ENCODE measurements around the gene ZNF587.
"Not testable (repeated sequence)": the region's sequence is repeated elsewhere in the genome, so short reads cannot be mapped to it uniquely, and the experiment has no call there.

Gene ZNF587

DNA sequence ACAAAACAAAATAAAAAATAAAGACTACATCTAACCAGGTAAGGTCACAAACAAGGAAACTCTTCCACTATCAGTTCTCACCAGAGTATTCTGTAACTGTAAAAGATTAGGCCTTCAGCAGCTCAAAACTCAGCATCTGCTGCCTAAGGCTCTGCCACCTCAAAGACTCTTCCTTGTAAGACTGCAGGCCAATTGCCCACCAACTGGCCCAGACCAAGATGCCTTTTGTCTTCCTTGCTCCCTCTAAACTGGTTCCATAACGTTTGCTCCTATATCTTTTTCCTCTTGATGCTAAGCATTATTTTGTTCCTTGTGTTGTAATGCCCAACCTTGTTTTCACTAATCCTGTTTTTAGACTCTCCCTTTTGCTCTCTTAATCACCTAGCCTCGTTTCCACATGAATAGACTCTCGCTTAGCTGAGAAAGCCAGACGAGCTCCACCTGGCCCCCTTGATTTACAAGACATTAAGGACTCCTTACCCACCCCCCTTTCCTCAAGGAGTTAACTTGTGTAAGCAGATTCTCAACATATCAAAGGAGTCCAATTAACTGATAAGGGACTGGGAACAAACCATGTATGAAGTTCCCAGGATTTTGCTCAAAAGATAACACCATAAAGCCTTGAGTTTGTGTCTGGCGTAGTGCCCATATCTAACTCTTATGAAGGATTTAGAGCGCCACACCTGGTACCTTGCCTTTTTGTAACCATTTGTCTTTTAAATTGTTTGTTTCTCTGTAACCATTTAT lies 37.7 kb downstream of the ZNF587 start:
- no peak for DNase-seq (ENCODE audit: low read depth in 2 of 2)

DNA sequence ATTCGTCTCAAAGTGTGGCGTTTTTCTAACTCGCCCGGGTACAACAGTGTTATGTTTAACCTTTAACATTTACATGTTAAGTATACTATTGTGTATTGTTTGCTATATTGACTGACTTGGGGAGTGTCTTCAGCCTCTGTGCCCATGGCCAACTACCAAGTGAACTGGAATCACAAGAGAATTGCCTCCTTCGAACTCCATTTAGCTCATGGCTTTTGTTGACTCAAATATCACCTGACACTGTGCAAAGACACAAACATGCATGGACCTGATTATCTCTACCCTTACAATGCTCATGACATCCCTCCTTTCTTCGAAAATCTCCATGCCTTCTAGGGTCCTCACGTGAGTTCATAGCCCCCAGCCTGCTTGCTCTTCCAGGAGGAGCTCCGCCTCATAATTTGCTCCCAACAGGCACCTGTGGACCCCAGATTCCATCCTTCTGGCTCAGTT lies 38.5 kb downstream of the ZNF587 start:
- no peak for DNase-seq (ENCODE audit: low read depth in 2 of 2)

DNA sequence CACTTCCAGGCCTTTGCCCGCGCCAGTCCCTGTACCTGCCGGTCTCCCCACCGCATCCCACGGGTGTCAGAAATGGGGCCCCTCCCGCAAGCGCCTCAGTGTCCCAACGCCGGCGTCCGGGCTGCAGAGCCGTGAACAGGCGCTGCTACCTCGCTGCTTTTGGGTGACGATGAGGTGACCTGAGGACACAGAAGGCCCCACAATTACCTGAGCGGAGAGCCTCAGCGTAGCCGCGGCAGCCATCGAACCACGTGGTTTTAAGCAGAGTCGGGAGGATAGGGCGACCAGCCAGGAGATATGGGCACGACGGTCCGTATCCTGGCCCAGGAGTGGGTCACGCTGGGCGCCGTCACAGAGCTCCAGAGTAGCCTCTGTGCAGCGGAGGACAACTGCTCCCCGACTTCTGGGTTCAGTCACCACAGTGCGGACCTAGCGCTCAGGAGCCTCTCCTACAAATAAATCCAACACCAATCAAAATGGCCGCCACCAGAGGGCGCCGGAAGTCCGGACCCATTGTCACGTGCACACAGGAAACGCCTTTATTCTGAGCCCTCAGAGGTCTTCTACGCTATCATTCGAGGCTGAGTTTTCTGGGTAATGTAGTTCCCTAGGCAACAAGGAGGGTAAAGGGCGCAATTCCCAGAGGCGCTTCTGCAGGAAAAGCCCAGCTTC lies 39.0 kb downstream of the ZNF587 start, which contains the start of gene ZNF814:
Gene ZNF814, minus strand, starts transcription at position 478 of the 672 bp plus-strand sequence. Its CDS starts 235 bp downstream, at position 243.
- peak; percentile 66 to 79 for DNase-seq (ENCODE audit: low read depth in 2 of 2)

DNA sequence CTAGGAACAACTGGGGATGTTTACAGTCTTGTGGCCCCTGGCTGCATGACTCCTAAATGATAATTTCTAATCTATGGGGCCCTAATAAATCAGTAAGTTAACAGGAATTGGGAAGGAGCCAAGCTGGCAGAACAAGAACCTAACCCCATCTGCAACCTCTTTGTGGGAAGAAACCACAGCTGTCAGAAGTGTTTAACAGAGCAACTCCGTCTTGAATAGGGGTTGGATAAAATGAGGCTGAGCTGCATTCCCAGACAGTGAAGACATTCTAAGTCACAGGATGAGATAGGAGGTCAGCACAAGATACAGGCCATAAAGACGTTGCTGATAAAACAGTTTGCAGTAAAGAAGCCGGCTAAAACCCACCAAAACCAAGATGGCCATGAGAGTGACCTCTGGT lies 41.0 kb downstream of the ZNF587 start:
- DNase-seq (ENCODE audit: low read depth in 2 of 2) = not testable (repeated sequence)

DNA sequence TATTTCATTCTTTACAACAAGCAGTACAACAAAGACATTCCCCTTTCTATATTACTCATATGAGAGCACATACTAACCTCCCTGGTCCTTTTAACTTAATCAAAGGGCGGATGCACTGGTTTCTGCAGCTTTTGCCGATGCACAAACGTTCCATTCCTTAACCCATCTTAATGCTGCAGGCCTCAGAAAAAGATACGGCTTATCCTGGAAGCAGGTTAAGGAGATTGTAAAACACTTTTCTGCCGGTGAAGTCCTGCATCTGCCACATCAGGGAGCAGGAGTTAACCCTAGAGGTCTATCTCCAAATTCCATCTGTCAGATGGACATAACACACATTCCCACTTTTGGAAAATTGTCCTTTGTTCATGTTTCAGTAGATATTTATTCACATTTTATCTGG lies 50.7 kb downstream of the ZNF587 start:
- no peak for DNase-seq (ENCODE audit: low read depth in 2 of 2)

DNA sequence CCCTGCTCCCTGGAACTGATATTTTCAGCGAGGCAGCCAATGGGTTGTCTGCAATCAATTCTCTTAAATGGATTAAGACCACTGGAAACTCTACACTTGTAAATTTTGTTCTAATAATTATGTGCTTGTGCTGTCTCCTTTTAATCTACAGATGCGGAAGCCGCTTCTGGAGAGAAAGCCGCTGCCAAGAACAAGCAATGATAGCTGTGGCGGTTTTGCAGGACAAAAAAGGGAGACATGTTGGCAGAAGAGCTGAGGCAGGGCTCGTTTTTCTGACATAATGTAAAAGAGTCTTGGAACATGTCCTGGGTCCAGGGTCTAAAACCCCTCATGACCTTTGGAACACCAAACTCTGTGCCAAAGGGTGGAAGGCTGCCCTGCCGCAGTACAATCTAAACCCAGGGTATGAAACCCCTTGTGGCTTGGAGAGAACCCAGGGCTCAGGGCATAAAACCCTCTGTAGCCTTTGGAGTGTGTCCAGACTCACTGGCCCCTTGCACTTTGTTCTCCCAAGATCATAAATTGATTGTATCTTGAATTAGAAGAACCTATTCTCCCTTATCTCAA lies 54.0 kb downstream of the ZNF587 start:
- no peak for DNase-seq (ENCODE audit: low read depth in 2 of 2)

DNA sequence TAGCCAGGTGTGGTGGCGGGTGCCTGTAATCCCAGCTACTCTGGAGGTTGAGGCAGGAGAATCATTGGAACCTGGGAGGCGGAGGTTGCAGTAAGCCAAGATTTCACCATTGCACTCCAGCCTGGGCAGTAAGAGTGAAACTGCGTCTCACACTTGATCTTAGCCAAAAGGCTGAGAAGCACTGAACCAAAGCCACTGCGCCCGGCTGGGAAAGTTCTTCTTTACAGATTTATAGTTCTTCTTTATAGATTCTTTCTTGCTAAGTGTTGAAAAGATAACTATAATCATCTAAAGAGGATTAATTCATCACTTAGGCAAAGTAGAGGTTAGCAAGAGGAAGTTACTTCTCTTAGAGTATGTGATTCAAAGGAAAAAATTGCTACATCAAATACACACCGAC lies 55.6 kb downstream of the ZNF587 start:
- no peak for DNase-seq (ENCODE audit: low read depth in 2 of 2)

DNA sequence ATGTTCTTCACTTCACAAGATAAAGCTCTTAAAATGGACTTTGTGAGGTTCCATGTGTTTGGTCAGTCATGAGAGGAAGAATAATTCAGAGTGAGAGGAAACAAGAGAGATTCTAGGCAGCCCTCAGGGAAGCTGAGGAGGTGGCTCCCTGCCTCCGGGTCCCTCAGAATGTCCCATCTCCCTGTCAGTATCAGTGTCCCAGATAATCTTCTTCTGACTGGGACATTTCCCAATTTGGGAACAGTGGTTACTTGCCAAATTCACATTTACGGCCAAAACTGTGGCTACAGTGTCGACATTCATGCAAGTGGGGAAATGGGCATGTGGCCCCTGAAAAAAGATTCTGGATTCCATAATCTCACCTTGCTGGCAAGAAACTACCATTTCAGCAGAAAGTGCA lies 57.7 kb downstream of the ZNF587 start:
- DNase-seq (ENCODE audit: low read depth in 2 of 2) = no peak

DNA sequence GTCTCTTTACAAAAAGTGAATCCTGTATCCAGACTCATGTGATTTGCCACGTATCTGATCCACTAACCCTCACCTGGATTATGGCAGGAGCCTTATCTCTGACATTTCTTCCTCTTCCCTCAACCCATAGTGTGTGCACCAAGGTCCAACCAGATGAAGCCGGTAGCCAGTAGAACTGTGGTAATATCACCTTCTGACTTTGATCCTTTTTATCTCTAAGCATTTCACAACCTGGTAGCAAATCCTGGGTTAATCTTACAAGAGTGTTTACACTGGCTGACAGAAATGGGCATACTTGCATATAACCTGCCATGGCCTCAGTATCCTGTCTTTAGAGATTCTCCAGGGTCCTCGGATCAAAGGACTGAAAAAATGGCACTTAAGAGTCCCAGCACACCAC lies 64.9 kb downstream of the ZNF587 start:
- DNase-seq (ENCODE audit: low read depth in 2 of 2) = no peak

Measured in stimulated activated CD4-positive, alpha-beta T cell treated with anti-CD3 and anti-CD28 coated beads, Interleukin-12 subunit alpha, Interleukin-12 subunit beta, amount 100 ng/mL, for 24 hours (primary cell).